GM12801 (cell line): ENCODE measurements around the gene TTLL7.

Experiments used
- TF ChIP-seq, protein P1 (sequence below): IDR thresholded peaks from one replicate; pipeline ENCODE4 v1.5.1; 2011; ENCODE audit warnings: control low read depth; ENCODE audit not compliant: insufficient read length; ENCODE audit errors: extremely low read depth

Gene TTLL7

GRCh38 chr1:83834621-83835264 lies 164.2 kb downstream of the TTLL7 start:
- TF ChIP-seq, protein P1, sequence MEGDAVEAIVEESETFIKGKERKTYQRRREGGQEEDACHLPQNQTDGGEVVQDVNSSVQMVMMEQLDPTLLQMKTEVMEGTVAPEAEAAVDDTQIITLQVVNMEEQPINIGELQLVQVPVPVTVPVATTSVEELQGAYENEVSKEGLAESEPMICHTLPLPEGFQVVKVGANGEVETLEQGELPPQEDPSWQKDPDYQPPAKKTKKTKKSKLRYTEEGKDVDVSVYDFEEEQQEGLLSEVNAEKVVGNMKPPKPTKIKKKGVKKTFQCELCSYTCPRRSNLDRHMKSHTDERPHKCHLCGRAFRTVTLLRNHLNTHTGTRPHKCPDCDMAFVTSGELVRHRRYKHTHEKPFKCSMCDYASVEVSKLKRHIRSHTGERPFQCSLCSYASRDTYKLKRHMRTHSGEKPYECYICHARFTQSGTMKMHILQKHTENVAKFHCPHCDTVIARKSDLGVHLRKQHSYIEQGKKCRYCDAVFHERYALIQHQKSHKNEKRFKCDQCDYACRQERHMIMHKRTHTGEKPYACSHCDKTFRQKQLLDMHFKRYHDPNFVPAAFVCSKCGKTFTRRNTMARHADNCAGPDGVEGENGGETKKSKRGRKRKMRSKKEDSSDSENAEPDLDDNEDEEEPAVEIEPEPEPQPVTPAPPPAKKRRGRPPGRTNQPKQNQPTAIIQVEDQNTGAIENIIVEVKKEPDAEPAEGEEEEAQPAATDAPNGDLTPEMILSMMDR, result no peak

DNA sequence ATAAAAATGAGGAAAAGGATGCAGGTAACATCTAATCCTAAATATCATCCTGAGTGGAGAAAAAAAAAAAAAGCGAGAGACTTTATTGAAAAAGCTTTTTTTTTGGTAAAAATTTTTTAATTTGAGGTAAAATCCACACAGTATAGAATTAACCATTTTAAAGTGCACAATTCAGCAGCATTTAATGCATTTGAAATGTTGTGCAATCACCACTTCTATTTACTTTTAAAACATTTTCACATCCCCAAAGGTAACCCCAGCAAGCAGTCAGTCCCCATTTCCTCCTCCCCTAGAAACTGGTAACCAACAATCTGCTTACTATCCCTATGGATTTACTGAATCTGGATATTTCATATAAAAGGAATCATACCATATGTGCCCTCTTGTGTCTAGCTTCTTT lies 166.7 kb downstream of the TTLL7 start:
- TF ChIP-seq, protein P1, result no peak

GRCh38 chr1:83829106-83829505 lies 169.8 kb downstream of the TTLL7 start:
- TF ChIP-seq, protein P1, result no peak

- TF ChIP-seq, protein P1, result no peak
These were observed 170.5 kb downstream of the TTLL7 start for GRCh38 chr1:83828456-83828855.

GRCh38 chr1:83827741-83828140 lies 171.2 kb downstream of the TTLL7 start:
- TF ChIP-seq, protein P1, result no peak

GRCh38 chr1:83822208-83822607 lies 176.7 kb downstream of the TTLL7 start:
- TF ChIP-seq, protein P1, result no peak

- TF ChIP-seq, protein P1, result no peak
These were observed 179.5 kb downstream of the TTLL7 start for GRCh38 chr1:83819436-83819835.
